Sigmoid colon (tissue), 4 donors: ENCODE measurements around the gene HABP4.

Source experiments
- CTCF ChIP-seq, 4 experiments: fragments of 450-650 bp in 3 of 4; fragments of 200-600 bp in 1 of 4; IDR thresholded peaks; one replicate each; pipeline ENCODE4 v1.5.1; 2016 to 2019; ENCODE audit warnings: antibody characterized with exemption in 4 of 4, mild to moderate bottlenecking in 3 of 4, moderate library complexity in 2 of 4
- POLR2A ChIP-seq, 2 donors: fragments of 450-650 bp; IDR thresholded peaks; one replicate each; pipeline ENCODE4 v1.6.1; 2016; ENCODE audit warnings: antibody characterized with exemption in 2 of 2, mild to moderate bottlenecking in 2 of 2, moderate library complexity in 2 of 2
- POLR2AphosphoS5 ChIP-seq, 4 donors: sonication (generic); formaldehyde crosslinking; IDR thresholded peaks; one replicate each; pipeline ENCODE4 v1.6.1; 2017; ENCODE audit warnings: antibody characterized with exemption in 4 of 4

- TF ChIP-seq POLR2AphosphoS5 (IDR thresholded peaks at IDR 0.05) (no peak), CTCF (IDR thresholded peaks at IDR 0.05) (no peak), POLR2A (IDR thresholded peaks at IDR 0.05) (no peak)
Measured at GRCh38 chr9:96499257-96499656, 49.3 kb downstream of the HABP4 start.
